Upper lobe of left lung (tissue), 6 donors: Measurements from ENCODE around the gene SENP8. TPM values are rescaled to one million over a fixed set of nuclear protein-coding genes. Genes with fewer than 3 reads are reported as not detected.
A peak's percentile ranks its signal among the peaks of the same experiment; 100 is the strongest.

Experiments used
- ATAC-seq, 2 donors: fragments of 200-7000 bp; cut with Tn5 transposase; one replicate each; pipeline ENCODE4 v1.9.1; 2022; ENCODE audit warnings: mild to moderate bottlenecking in 2 of 2, moderate library complexity in 2 of 2; ENCODE audit not compliant: low FRiP score in 2 of 2
- DNase-seq, 2 donors: peaks; one replicate each; pipeline ENCODE4 v3.0.0-alpha.2; 2019 to 2020
- H3K27ac ChIP-seq, 4 donors: fragments of 200-600 bp; sonication (generic); one replicate each; pipeline ENCODE4 v1.5.1; 2016 to 2019
- H3K27me3 ChIP-seq, 4 donors: fragments of 200-600 bp; sonication (generic); one replicate each; pipeline ENCODE4 v1.5.1; 2017 to 2019
- H3K36me3 ChIP-seq, 4 donors: fragments of 200-600 bp; sonication (generic); one replicate each; pipeline ENCODE4 v1.5.1; 2016 to 2019
- H3K4me1 ChIP-seq, 4 donors: fragments of 200-600 bp; sonication (generic); one replicate each; pipeline ENCODE4 v1.5.1; 2018 to 2019
- H3K4me3 ChIP-seq, 4 donors: fragments of 200-600 bp; sonication (generic); one replicate each; pipeline ENCODE4 v1.5.1; 2017 to 2019; ENCODE audit warnings: mild to moderate bottlenecking in 2 of 4, moderate library complexity in 1 of 4
- H3K9me3 ChIP-seq, 4 donors: fragments of 200-600 bp; sonication (generic); one replicate each; pipeline ENCODE4 v1.5.1; 2018 to 2019
- CTCF ChIP-seq, 6 experiments: fragments of 450-650 bp in 4 of 6; fragments of 200-600 bp in 2 of 6; sonication (generic) in 2 of 6; IDR thresholded peaks; one replicate each; pipeline ENCODE4 v1.5.1; 2016 to 2019; ENCODE audit warnings: antibody characterized with exemption in 6 of 6
- EP300 ChIP-seq, 4 donors: sonication (generic); formaldehyde crosslinking; IDR thresholded peaks; one replicate each; pipeline ENCODE4 v1.5.1; 2017; ENCODE audit warnings: antibody characterized with exemption in 4 of 4, control low read depth in 2 of 4
- POLR2A ChIP-seq, 4 donors: fragments of 450-650 bp; IDR thresholded peaks; one replicate each; pipeline ENCODE4 v1.5.1; 2016 to 2017; ENCODE audit warnings: antibody characterized with exemption in 4 of 4, mild to moderate bottlenecking in 2 of 4
- POLR2AphosphoS5 ChIP-seq, 2 donors: sonication (generic); formaldehyde crosslinking; IDR thresholded peaks; one replicate each; pipeline ENCODE4 v1.5.1; 2017; ENCODE audit warnings: antibody characterized with exemption in 2 of 2
- WGBS, 2 donors: methylation state at CpG; one replicate each; pipeline ENCODE4 v1.1.5; 2017 to 2018; 5-methylcytosine and 5-hydroxymethylcytosine counted together
- total RNA-seq, 6 donors: library from RNA; depleted of rRNA in 4 of 6; stranded (reverse); fragments of >200 nt in 4 of 6; gene quantifications; one replicate each; pipeline versions ENCODE4 v1.1.0 to v1.2.1, GENCODE V29; 2016 to 2021
- donor health status: DM: no; HTN: no; CAD: no; lungs with moderate emphysema.
- donor health status: DM: no; HTN: yes; CAD: no; lungs with severe emphysema.

The SENP8 gene
- total RNA-seq, 6 donors from 2014 or later, result 0.55 to 3.8 (median 3.0) TPM; not detected in 1

- 89% methylated on average over 3 of the region's 3 CpGs for WGBS, 2 donors
- DNase-seq (no peak), ATAC-seq (no peak)
- no peaks in the 10 kb centered on the region for H3K36me3 ChIP-seq
- H3K27me3 ChIP-seq, result no peaks in the 10 kb centered on the region
- H3K27ac ChIP-seq, result no peak overlapping the region
- no peak overlapping the region for H3K4me3 ChIP-seq
- TF ChIP-seq POLR2A (IDR thresholded peaks at IDR 0.05) (no peak), POLR2AphosphoS5 (IDR thresholded peaks at IDR 0.05) (no peak), CTCF (IDR thresholded peaks at IDR 0.05) (no peak), EP300 (IDR thresholded peaks at IDR 0.05) (no peak)
- H3K4me1 ChIP-seq, result peaks cover 0 to 5% (median under 1%) of the 10 kb centered on the region in 4 donors
- H3K9me3 ChIP-seq, result no peaks in the 10 kb centered on the region
These were observed 21.9 kb downstream of the SENP8 start for GRCh38 chr15:72140088-72140487.

GRCh38 chr15:72141171-72142084 lies 23.2 kb downstream of the SENP8 start:
- Histone ChIP-seq H3K27ac (peak overlapping the region in 1 of 4 donors; percentile 16), H3K4me3 (no peak overlapping the region), H3K4me1 (peaks cover 0 to 5% (median 0%) of the 10 kb centered on the region in 4 donors), H3K27me3 (no peaks in the 10 kb centered on the region), H3K36me3 (no peaks in the 10 kb centered on the region), H3K9me3 (no peaks in the 10 kb centered on the region)
- ATAC-seq, result no peak
- 43 to 57% methylated on average over 4 of the region's 4 CpGs for WGBS, 2 donors
- TF ChIP-seq POLR2AphosphoS5 (IDR thresholded peaks at IDR 0.05) (no peak), POLR2A (IDR thresholded peaks at IDR 0.05) (no peak), CTCF (IDR thresholded peaks at IDR 0.05) (no peak), EP300 (IDR thresholded peaks at IDR 0.05) (no peak)
- DNase-seq, result no peak

- Histone ChIP-seq H3K27me3 (no peaks in the 10 kb centered on the region), H3K4me1 (peaks cover 0 to 5% (median 0%) of the 10 kb centered on the region in 4 donors), H3K4me3 (no peak overlapping the region), H3K9me3 (no peaks in the 10 kb centered on the region), H3K27ac (no peak overlapping the region), H3K36me3 (no peaks in the 10 kb centered on the region)
- TF ChIP-seq EP300 (IDR thresholded peaks at IDR 0.05) (no peak), CTCF (IDR thresholded peaks at IDR 0.05) (no peak), POLR2AphosphoS5 (IDR thresholded peaks at IDR 0.05) (no peak), POLR2A (IDR thresholded peaks at IDR 0.05) (no peak)
- ATAC-seq (no peak), DNase-seq (no peak)
- 62 to 87% methylated on average over 3 of the region's 3 CpGs for WGBS, 2 donors
These were observed 28.0 kb downstream of the SENP8 start for GRCh38 chr15:72146221-72146620.

GRCh38 chr15:72146934-72147333 lies 28.7 kb downstream of the SENP8 start:
- Histone ChIP-seq H3K9me3 (no peaks in the 10 kb centered on the region), H3K36me3 (no peaks in the 10 kb centered on the region), H3K4me3 (no peak overlapping the region), H3K27me3 (no peaks in the 10 kb centered on the region), H3K27ac (no peak overlapping the region), H3K4me1 (peaks cover 0 to 3% (median under 1%) of the 10 kb centered on the region in 4 donors)
- TF ChIP-seq POLR2A (IDR thresholded peaks at IDR 0.05) (no peak), CTCF (IDR thresholded peaks at IDR 0.05) (no peak), POLR2AphosphoS5 (IDR thresholded peaks at IDR 0.05) (no peak), EP300 (IDR thresholded peaks at IDR 0.05) (no peak)
- ATAC-seq (no peak), DNase-seq (no peak)
